ENCODE measurements around the gene CCDC85C. TPM values are rescaled to one million over a fixed set of nuclear protein-coding genes. Genes with fewer than 3 reads are reported as not detected.

CCDC85C gene
- total RNA-seq, 2 experiments from 2014 or later = 11.3 to 12.7 TPM

- no peak for DNase-seq
- CTCF ChIA-PET = interaction anchor here (0.7 kb wide), 1 partner anchor 89 kb away, joined by 3 read pairs; no protein-coding TSS in a partner anchor
- no peak overlapping the region for H3K4me3 Mint-ChIP-seq
- peaks cover 2% of the 10 kb centered on the region for H3K27me3 Mint-ChIP-seq (ENCODE audit: low read depth)
- H3K4me1 Mint-ChIP-seq (ENCODE audit: low read depth) = peaks cover 41% of the 10 kb centered on the region
- H3K9me3 Mint-ChIP-seq = no peaks in the 10 kb centered on the region
- no peak overlapping the region for H3K27ac Mint-ChIP-seq
- intact Hi-C loops (cut with micrococcal nuclease) = no loop called here
- H3K36me3 Mint-ChIP-seq (ENCODE audit: low read depth) = no peaks in the 10 kb centered on the region
Measured at GRCh38 chr14:99599393-99599792, 4.6 kb downstream of the CCDC85C start.

GRCh38 chr14:99598774-99599173 is 5.2 kb downstream of the CCDC85C start:
- CTCF ChIA-PET = no interaction called here
- H3K4me3 Mint-ChIP-seq = no peak overlapping the region
- no peak overlapping the region for H3K27ac Mint-ChIP-seq
- DNase-seq = no peak
- intact Hi-C loops (cut with micrococcal nuclease) = no loop called here
- no peaks in the 10 kb centered on the region for H3K9me3 Mint-ChIP-seq
- H3K36me3 Mint-ChIP-seq (ENCODE audit: low read depth) = no peaks in the 10 kb centered on the region
- peaks cover 2% of the 10 kb centered on the region for H3K27me3 Mint-ChIP-seq (ENCODE audit: low read depth)
- peaks cover 41% of the 10 kb centered on the region for H3K4me1 Mint-ChIP-seq (ENCODE audit: low read depth)

GRCh38 chr14:99597911-99598600 is 6.0 kb downstream of the CCDC85C start:
- CTCF ChIA-PET = interaction anchor here (0.6 kb wide), 1 partner anchor 13 kb away, joined by 3 read pairs; no protein-coding TSS in a partner anchor
- Mint-ChIP-seq H3K27ac (no peak overlapping the region), H3K4me3 (no peak overlapping the region), H3K36me3 (ENCODE audit: low read depth) (no peaks in the 10 kb centered on the region), H3K9me3 (no peaks in the 10 kb centered on the region), H3K27me3 (ENCODE audit: low read depth) (peaks cover 2% of the 10 kb centered on the region), H3K4me1 (ENCODE audit: low read depth) (peaks cover 41% of the 10 kb centered on the region)
- intact Hi-C loops (cut with micrococcal nuclease) = no loop called here
- DNase-seq = no peak

- CTCF ChIA-PET = no interaction called here
- Mint-ChIP-seq H3K9me3 (no peaks in the 10 kb centered on the region), H3K4me1 (ENCODE audit: low read depth) (peaks cover 31% of the 10 kb centered on the region), H3K36me3 (ENCODE audit: low read depth) (no peaks in the 10 kb centered on the region), H3K4me3 (no peak overlapping the region), H3K27ac (no peak overlapping the region), H3K27me3 (ENCODE audit: low read depth) (no peaks in the 10 kb centered on the region)
- intact Hi-C loops (cut with micrococcal nuclease) = no loop called here
- no peak for DNase-seq
Measured at GRCh38 chr14:99596772-99597171, 7.2 kb downstream of the CCDC85C start.

- intact Hi-C loops (cut with micrococcal nuclease) = no loop called here
- H3K27me3 Mint-ChIP-seq (ENCODE audit: low read depth) = no peaks in the 10 kb centered on the region
- no peaks in the 10 kb centered on the region for H3K9me3 Mint-ChIP-seq
- H3K4me3 Mint-ChIP-seq = no peak overlapping the region
- H3K36me3 Mint-ChIP-seq (ENCODE audit: low read depth) = no peaks in the 10 kb centered on the region
- no peak overlapping the region for H3K27ac Mint-ChIP-seq
- CTCF ChIA-PET = interaction anchor here (1.9 kb wide), 1 partner anchor 26 kb away, joined by 4 read pairs; no protein-coding TSS in a partner anchor
- DNase-seq = no peak
- peaks cover 24% of the 10 kb centered on the region for H3K4me1 Mint-ChIP-seq (ENCODE audit: low read depth)
Measured at GRCh38 chr14:99596071-99596627, 7.9 kb downstream of the CCDC85C start.

GRCh38 chr14:99595524-99595923 is 8.5 kb downstream of the CCDC85C start:
- no peaks in the 10 kb centered on the region for H3K9me3 Mint-ChIP-seq

GRCh38 chr14:99595034-99595433 is 9.0 kb downstream of the CCDC85C start:
- no peaks in the 10 kb centered on the region for H3K27me3 Mint-ChIP-seq (ENCODE audit: low read depth)
- H3K27ac Mint-ChIP-seq = peak overlapping the region; percentile 85
- peak overlapping the region; percentile 63 for H3K4me3 Mint-ChIP-seq
- CTCF ChIA-PET = interaction anchor here (0.8 to 1.9 kb wide), 2 partner anchors 25 to 86 kb away, joined by 3 to 4 read pairs; no protein-coding TSS in a partner anchor
- peak; percentile 60 for DNase-seq
- peaks cover 23% of the 10 kb centered on the region for H3K4me1 Mint-ChIP-seq (ENCODE audit: low read depth)
- intact Hi-C loops (cut with micrococcal nuclease) = no loop called here
- H3K9me3 Mint-ChIP-seq = no peaks in the 10 kb centered on the region
- no peaks in the 10 kb centered on the region for H3K36me3 Mint-ChIP-seq (ENCODE audit: low read depth)

More at GRCh38 chr14:99595524-99595923, 8.5 kb downstream of the CCDC85C start:
- intact Hi-C loops (cut with micrococcal nuclease) = no loop called here
- peak overlapping the region; percentile 85 for H3K27ac Mint-ChIP-seq
- no peak overlapping the region for H3K4me3 Mint-ChIP-seq
- CTCF ChIA-PET = interaction anchor here (0.8 to 1.9 kb wide), 2 partner anchors 25 to 86 kb away, joined by 3 to 4 read pairs; no protein-coding TSS in a partner anchor
- H3K27me3 Mint-ChIP-seq (ENCODE audit: low read depth) = no peaks in the 10 kb centered on the region
- H3K4me1 Mint-ChIP-seq (ENCODE audit: low read depth) = peaks cover 25% of the 10 kb centered on the region
- H3K36me3 Mint-ChIP-seq (ENCODE audit: low read depth) = no peaks in the 10 kb centered on the region
- no peak for DNase-seq

GRCh38 chr14:99593971-99594841 is 9.8 kb downstream of the CCDC85C start:
- CTCF ChIA-PET = interaction anchor here (0.8 to 1.9 kb wide), 2 partner anchors 24 to 87 kb away, joined by 3 to 4 read pairs; no protein-coding TSS in a partner anchor
- DNase-seq = no peak
- Mint-ChIP-seq H3K27me3 (ENCODE audit: low read depth) (no peaks in the 10 kb centered on the region), H3K27ac (peak overlapping the region; percentile 85), H3K9me3 (no peaks in the 10 kb centered on the region), H3K4me3 (no peak overlapping the region), H3K4me1 (ENCODE audit: low read depth) (peaks cover 24% of the 10 kb centered on the region), H3K36me3 (ENCODE audit: low read depth) (no peaks in the 10 kb centered on the region)
- intact Hi-C loops (cut with micrococcal nuclease) = no loop called here

- Mint-ChIP-seq H3K9me3 (no peaks in the 10 kb centered on the region), H3K27me3 (ENCODE audit: low read depth) (no peaks in the 10 kb centered on the region), H3K27ac (no peak overlapping the region), H3K36me3 (ENCODE audit: low read depth) (no peaks in the 10 kb centered on the region), H3K4me3 (no peak overlapping the region), H3K4me1 (ENCODE audit: low read depth) (peaks cover 24% of the 10 kb centered on the region)
- CTCF ChIA-PET = no interaction called here
- DNase-seq = no peak
- intact Hi-C loops (cut with micrococcal nuclease) = no loop called here
Measured at GRCh38 chr14:99592933-99593753, 10.9 kb downstream of the CCDC85C start.

GRCh38 chr14:99592394-99592793 is 11.6 kb downstream of the CCDC85C start:
- Mint-ChIP-seq H3K36me3 (ENCODE audit: low read depth) (no peaks in the 10 kb centered on the region), H3K4me3 (no peak overlapping the region), H3K4me1 (ENCODE audit: low read depth) (peaks cover 24% of the 10 kb centered on the region), H3K9me3 (no peaks in the 10 kb centered on the region), H3K27me3 (ENCODE audit: low read depth) (no peaks in the 10 kb centered on the region), H3K27ac (no peak overlapping the region)
- intact Hi-C loops (cut with micrococcal nuclease) = no loop called here
- CTCF ChIA-PET = no interaction called here
- DNase-seq = no peak

- Mint-ChIP-seq H3K36me3 (ENCODE audit: low read depth) (no peaks in the 10 kb centered on the region), H3K4me3 (no peak overlapping the region), H3K27ac (no peak overlapping the region), H3K9me3 (no peaks in the 10 kb centered on the region), H3K27me3 (ENCODE audit: low read depth) (no peaks in the 10 kb centered on the region), H3K4me1 (ENCODE audit: low read depth) (peaks cover 23% of the 10 kb centered on the region)
- CTCF ChIA-PET = no interaction called here
- no peak for DNase-seq
- intact Hi-C loops (cut with micrococcal nuclease) = no loop called here
Measured at GRCh38 chr14:99590746-99591555, 13.1 kb downstream of the CCDC85C start.

Data from activated naive CD4-positive, alpha-beta T cell treated with anti-CD3 and anti-CD28 coated beads for 36 hours (primary cell).